ENCODE data around the gene CEMIP.
"Not testable (repeated sequence)": the region's sequence is repeated elsewhere in the genome, so short reads cannot be mapped to it uniquely, and the experiment has no call there.

Gene CEMIP

GRCh38 chr15:80958818-80959495 is 179.8 kb downstream of the CEMIP start:
- no peak for DNase-seq

- not testable (repeated sequence) for DNase-seq
Observed at GRCh38 chr15:80965454-80965853, 186.3 kb downstream of the CEMIP start.

GRCh38 chr15:80966431-80967197 is 187.4 kb downstream of the CEMIP start:
- DNase-seq: no peak

- DNase-seq: no peak
Observed at GRCh38 chr15:80967451-80967850, 188.3 kb downstream of the CEMIP start.

- no peak for DNase-seq
Observed at GRCh38 chr15:80967991-80968510, 188.9 kb downstream of the CEMIP start.

- no peak for DNase-seq
Observed at GRCh38 chr15:80969316-80969715, 190.1 kb downstream of the CEMIP start.

GRCh38 chr15:80970018-80970657 is 191.0 kb downstream of the CEMIP start:
- DNase-seq: peak; percentile 45

GRCh38 chr15:80970658-80971057 is 191.5 kb downstream of the CEMIP start:
- DNase-seq: no peak

- DNase-seq: no peak
Observed at GRCh38 chr15:80971143-80971542, 192.0 kb downstream of the CEMIP start.

- no peak for DNase-seq
Observed at GRCh38 chr15:80972276-80972675, 193.1 kb downstream of the CEMIP start.

GRCh38 chr15:80974914-80975313 is 195.7 kb downstream of the CEMIP start:
- DNase-seq: no peak

GRCh38 chr15:80976851-80977250 is 197.7 kb downstream of the CEMIP start:
- no peak for DNase-seq

GRCh38 chr15:80977627-80978036 is 198.5 kb downstream of the CEMIP start:
- DNase-seq: peak; percentile 60

- no peak for DNase-seq
Observed at GRCh38 chr15:80978685-80979329, 199.6 kb downstream of the CEMIP start.

- DNase-seq: no peak
Observed at GRCh38 chr15:80979538-80980200, 200.5 kb downstream of the CEMIP start.

GRCh38 chr15:80982205-80982604 is 203.0 kb downstream of the CEMIP start:
- DNase-seq: no peak

GRCh38 chr15:80982839-80983238 is 203.7 kb downstream of the CEMIP start:
- DNase-seq: no peak

- DNase-seq: peak; percentile 41
Observed at GRCh38 chr15:80984856-80985255, 205.7 kb downstream of the CEMIP start.

GRCh38 chr15:80985981-80986380 is 206.8 kb downstream of the CEMIP start:
- DNase-seq: no peak

GRCh38 chr15:80986487-80986886 is 207.3 kb downstream of the CEMIP start:
- DNase-seq: no peak

GRCh38 chr15:80988148-80988796 is 209.1 kb downstream of the CEMIP start:
- no peak for DNase-seq

GRCh38 chr15:80989081-80989517 is 209.9 kb downstream of the CEMIP start:
- DNase-seq: no peak

Data from NCI-H526 treated with DMSO at 0.1 percent for 48 hours (cell line).